Neural cell (in vitro differentiated cells): ENCODE measurements around the gene ZBTB24.

ENCODE experiments used
- CTCF ChIP-seq: fragments of 450-650 bp; IDR thresholded peaks from 2 replicates; pipeline ENCODE4 v1.5.1; 2014; ENCODE audit warnings: antibody characterized with exemption, mild to moderate bottlenecking, moderate library complexity; ENCODE audit not compliant: poor library complexity, severe bottlenecking
- EP300 ChIP-seq: fragments of 450-650 bp; conservative IDR thresholded peaks from 2 replicates; pipeline ENCODE4 v1.6.1; 2014; ENCODE audit warnings: antibody characterized with exemption, mild to moderate bottlenecking, moderate library complexity; ENCODE audit not compliant: poor library complexity, severe bottlenecking
- POLR2AphosphoS5 ChIP-seq: IDR thresholded peaks from 2 replicates; pipeline ENCODE4 v1.6.1; 2012
- REST ChIP-seq: IDR thresholded peaks from 2 replicates; pipeline ENCODE4 v1.6.1; 2012; ENCODE audit warnings: borderline replicate concordance

GRCh38 chr6:109515781-109516409 is 32.9 kb upstream of the ZBTB24 start:
- TF ChIP-seq REST, result no peak
- no peak for TF ChIP-seq CTCF
- no peak for TF ChIP-seq POLR2AphosphoS5
- TF ChIP-seq EP300, result no peak
